AG09309 (cell line): ENCODE data around the gene TFF3.

Experiments used
- DNase-seq: peaks from one replicate; pipeline ENCODE4 v3.0.0-alpha.2; 2010; ENCODE audit warnings: low read depth
- H3K4me3 ChIP-seq: 2 replicates; pipeline ENCODE4 v1.5.1; 2011; ENCODE audit warnings: mild to moderate bottlenecking, low read depth, low read length, moderate library complexity; ENCODE audit not compliant: control insufficient read depth
- CTCF ChIP-seq: IDR thresholded peaks from 2 replicates; pipeline ENCODE4 v1.5.1; 2011; ENCODE audit warnings: mild to moderate bottlenecking, low read depth, low read length, inconsistent platforms; ENCODE audit not compliant: insufficient read depth, control insufficient read depth; ENCODE audit errors: missing control alignments

Gene TFF3

DNA sequence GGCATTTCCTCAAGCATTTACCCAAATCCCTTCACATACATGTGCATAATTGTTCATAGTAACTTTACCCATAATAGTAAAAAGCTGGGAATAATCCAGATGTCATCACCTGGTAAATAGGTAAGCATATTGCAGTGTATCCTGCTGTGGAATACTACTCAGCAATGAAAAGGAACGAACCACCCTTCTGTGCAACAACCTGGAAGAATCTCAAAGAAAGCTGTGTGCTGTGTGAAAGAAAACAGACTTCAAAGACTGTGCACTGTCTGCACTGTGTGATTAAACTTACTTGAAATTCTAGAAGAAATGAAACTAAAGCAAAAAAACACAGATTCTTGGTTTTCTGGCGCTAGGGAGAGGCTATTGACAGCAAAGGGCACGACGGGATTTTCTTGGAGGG lies 22.1 kb upstream of the TFF3 start:
- TF ChIP-seq CTCF, result no peak
- DNase-seq, result no peak
- no peak overlapping the region for H3K4me3 ChIP-seq

GRCh38 chr21:42336054-42336453 lies 20.8 kb upstream of the TFF3 start:
- H3K4me3 ChIP-seq, result no peak overlapping the region
- DNase-seq, result no peak
- no peak for TF ChIP-seq CTCF

DNA sequence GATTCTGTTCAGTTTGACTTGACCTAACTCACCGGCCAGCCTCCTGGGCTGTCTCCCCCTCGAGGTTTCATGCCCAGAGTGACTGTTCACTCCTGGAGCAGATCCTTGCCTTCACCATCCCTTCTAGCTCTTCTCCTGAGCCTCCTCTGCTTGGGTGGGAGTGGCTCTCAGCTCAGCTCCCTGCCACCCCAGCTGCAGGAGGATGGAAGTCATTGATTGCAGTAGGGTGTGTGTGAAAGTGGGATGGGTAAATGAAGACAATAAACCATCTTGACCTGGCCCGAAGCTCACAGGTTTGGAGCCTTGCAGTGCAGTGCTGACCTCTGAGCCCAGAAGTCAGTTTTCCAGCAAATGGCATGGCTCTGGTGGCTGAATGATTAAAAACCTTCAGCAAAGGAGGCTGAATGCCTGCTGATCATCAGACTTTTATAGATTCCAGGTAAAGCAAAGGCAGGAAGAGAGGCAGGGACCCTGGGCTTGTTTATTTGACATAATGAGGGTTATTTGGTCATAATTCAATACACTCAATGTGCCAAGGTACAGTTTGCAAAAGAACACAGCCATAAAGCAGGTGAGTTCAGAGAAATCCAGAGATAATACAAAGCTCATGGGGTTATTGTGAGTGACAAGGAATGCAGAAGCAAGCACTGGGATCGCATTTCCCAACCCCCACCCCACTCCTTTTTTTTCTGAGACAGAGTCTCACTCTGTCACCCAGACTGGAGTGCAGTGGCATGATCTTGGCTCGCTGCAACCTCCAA lies 17.5 kb upstream of the TFF3 start:
- no peak for DNase-seq
- TF ChIP-seq CTCF, result no peak
- no peak overlapping the region for H3K4me3 ChIP-seq

GRCh38 chr21:42331660-42332059 lies 16.5 kb upstream of the TFF3 start:
- TF ChIP-seq CTCF, result no peak
- H3K4me3 ChIP-seq, result no peak overlapping the region
- no peak for DNase-seq

DNA sequence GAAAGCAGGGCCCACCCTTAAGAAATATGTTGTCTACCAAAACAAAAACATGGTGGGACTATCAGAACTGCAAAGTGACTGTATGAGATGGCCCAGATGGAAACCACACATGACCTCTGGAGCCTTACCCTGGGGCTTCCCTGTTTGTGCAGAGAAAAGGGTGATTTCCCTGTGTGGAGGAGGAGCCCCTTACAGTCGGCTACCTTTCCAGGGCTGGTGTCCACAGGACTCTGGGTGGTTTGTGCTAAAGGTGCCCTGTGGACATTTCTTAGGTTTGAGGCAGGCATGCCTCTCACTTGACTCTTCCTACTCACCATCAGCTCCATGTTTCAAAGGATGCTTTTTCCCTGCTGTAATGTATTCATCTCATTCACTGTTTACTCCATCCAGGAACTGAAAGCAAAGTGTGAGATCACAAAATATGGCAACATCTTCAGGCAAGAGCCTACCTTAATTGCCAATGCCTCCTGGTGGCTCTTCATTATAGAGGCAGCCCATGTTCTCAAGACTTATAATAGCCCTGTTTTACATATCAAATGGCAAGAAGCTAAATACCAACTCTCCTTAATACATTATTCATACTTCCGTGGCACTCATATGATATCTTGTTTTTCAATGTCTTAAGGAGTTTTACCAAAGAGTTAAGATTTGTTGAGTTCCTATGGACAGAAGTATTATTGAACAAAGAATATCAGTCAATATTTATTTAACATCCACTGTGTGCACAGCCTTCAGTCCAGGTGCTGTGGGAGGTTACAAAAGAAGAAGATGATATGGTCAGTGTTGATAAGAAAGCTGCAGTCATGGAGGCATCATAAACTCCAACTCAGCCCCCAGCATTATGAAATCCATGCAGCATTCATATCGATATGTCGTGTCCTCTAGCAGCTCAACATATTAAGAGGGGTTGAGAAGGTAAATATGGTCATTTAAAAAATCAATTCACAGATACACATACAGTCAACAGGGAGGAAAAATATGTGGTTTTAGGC lies 15.5 kb upstream of the TFF3 start:
- no peak overlapping the region for H3K4me3 ChIP-seq
- no peak for DNase-seq
- TF ChIP-seq CTCF, result no peak

- H3K4me3 ChIP-seq, result no peak overlapping the region
- no peak for TF ChIP-seq CTCF
- DNase-seq, result no peak
Observed at GRCh38 chr21:42324896-42325295, 9.7 kb upstream of the TFF3 start.
